Cerebellar nuclear complex (tissue), 1 donor: ENCODE measurements around the gene LEKR1.
"Not testable (repeated sequence)": the region's sequence is repeated elsewhere in the genome, so short reads cannot be mapped to it uniquely, and the experiment has no call there.

Experiments
- DNase-seq, 2 experiments: peaks; one replicate each; lab custom pipeline; 2025; lab: John Stamatoyannopoulos, UW

The LEKR1 gene

DNA sequence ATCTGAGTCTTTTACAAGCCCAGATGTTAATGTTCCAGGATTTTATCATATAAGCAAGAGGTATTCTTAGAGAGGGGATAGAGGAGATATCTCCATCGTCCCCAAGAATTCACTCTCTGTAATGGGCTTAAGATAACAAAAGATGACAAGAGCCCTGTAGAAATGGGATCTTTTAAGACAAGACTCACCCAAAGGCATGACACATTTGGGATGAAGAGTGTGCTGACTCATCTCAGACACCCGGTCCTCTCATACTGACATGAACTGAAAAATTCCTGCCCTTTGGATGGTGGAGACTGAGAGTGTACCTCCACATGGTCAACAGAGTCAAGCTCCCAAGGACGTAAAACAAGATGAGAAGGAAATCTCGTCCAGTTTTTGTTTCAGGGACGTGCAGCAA lies 11.0 kb downstream of the LEKR1 start:
- DNase-seq: no peak

DNA sequence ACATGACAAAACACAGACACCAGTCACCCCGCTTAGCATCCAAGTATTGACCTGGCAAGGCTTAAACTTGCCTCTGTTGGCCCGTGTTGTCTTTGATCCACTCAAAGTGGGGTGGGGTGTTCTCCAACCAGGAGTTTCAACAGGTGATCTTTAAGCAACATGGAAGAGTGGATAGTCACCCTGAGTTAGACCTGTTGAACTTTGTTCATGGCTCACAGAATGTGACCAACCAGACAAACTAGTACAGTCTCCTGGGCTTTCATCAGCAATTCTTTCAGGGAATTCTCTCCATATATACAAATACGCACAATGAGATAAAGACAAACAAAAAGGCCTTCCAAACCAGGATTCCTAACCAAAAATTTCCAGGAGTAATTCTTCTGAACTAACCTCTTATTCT lies 11.9 kb downstream of the LEKR1 start:
- no peak for DNase-seq

GRCh38 chr3:156840826-156841689 lies 14.9 kb downstream of the LEKR1 start:
- DNase-seq: no peak

DNA sequence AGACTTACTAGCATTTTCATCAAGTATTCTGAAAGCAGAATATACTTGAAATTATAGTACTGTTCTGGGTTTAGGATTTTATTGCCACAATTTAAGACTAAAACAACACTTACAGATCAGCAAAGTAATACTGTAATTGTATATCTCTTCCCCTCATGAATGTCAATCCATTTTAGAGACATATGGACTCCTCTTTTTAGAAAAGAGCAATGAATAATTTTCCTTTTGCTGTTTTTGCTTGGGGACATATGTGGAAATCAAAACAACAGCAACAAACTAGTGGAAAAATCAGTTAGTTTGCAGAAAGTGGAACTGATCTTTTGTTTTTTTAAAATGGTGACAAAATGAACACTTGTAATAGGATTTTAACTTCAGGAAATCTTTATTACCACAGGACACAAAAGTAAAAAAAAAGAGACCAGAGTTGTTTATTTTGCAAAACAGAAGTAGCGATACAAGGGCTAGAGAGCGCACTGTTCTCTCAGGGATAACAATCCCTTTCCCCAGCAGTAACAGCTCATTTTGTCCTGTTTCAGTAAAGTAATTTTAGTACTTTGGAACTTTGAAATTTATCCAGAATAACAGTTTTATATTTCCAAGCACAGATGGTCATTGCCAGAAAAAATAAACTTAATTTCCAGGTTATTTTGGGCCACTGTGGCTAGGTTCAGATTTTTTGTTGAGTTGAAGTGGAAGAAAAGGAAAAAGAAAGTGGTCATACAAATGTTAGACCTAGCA lies 17.1 kb downstream of the LEKR1 start:
- no peak for DNase-seq

DNA sequence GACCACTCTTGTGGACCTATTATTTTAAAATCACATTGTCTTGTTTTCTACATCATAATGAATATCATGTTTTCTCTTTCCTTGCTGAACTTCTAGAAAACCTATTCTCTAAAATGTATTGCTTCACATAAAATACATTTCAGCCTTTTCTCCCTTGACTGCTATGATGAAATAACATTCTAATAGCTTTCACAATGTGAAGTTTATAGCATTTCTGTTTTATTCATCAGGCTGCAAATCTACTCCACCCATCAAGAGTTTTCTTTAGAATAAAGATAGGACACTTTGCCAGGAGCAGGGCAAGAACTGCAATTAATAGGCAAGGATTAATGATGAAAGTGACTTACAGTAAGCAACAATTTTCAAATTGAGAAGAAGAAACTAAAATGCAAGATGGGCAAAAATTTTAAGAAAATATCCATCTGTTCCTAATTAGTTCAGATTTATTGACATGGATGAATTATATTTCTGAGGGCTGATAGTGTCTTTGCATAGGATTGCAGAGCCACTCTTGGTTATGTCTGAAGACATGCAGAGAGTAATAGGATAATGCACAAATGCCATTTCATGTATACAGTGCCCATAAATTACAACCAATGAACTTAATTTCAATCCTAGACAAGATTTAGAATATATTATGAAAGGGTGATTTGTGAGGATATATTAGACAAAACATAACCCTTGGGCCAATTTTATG lies 21.7 kb downstream of the LEKR1 start:
- DNase-seq: no peak

- no peak for DNase-seq
Observed at GRCh38 chr3:156859578-156859977, 33.4 kb downstream of the LEKR1 start.

DNA sequence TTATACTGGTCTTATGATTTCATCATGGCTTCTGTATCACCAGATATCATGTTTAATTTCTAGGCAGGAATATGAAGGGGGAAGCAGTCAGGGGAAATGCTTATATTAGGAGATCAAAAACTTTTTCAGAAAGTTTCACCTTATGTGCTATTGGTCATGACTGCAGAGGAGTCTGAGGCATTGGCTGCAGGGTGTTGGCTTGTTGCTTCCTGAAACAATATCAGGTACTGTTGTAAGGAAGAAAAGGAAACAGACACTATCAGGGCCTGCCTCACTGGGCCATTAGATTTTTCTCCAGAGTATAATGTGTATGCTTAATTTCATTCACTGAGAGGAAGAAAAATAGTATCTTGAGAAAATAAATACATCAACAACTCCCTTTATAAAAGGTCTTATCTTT lies 34.7 kb downstream of the LEKR1 start:
- DNase-seq: no peak

DNA sequence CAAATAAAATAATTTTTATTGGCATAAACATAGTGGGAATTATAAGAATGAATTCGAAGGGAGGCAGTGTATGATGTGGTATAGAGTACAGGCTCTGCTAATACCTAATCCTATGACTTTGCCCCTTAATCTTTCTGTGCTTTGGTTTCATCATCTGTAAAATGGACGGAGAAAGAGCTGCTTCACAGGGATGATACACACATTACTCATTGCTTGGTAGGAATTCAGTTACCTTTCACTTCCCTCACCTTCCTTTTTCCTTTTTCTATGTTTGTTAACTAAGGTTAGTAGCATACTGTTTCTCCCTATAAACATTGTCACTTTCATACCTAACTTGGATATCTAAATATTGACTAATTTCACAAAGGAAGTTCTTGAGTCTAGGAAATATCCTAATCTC lies 36.2 kb downstream of the LEKR1 start:
- no peak for DNase-seq

DNA sequence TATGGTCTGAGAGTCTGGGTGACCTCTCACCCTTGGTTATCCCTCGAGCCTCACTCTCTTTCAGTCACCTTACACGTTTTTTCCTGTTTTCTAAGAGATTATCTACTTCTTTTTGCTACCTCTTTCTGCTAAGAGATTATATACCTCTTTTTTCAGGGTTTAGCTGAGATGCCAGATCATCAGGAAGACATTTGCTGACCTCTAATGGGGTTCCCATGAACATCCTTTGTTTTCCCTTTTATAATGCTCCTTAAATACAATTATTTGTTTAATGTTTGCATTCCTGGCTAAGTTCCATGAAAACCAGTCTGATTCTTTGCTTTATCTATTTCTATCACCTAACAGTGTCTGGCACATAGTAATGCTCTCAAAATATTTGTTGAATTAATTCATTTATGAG lies 39.6 kb downstream of the LEKR1 start:
- no peak for DNase-seq

DNA sequence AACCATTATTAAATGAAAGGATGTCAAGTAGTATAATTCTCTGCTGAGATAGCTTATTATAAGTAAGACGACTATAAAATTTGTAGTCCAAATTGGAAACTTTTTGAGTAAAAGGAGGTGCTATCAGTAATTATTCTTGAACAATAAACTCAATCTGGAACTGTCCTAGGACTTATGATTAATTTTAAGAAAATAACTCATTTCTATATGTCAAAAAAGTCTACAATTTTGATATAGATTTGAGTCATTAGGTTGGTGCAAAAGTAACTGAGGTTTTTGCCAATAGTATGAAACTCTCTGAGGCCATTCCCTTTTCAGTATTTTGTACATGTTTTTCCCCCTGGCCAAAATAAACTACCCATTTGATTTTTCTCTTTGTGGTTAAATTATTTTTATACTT lies 41.0 kb downstream of the LEKR1 start:
- DNase-seq: no peak

DNA sequence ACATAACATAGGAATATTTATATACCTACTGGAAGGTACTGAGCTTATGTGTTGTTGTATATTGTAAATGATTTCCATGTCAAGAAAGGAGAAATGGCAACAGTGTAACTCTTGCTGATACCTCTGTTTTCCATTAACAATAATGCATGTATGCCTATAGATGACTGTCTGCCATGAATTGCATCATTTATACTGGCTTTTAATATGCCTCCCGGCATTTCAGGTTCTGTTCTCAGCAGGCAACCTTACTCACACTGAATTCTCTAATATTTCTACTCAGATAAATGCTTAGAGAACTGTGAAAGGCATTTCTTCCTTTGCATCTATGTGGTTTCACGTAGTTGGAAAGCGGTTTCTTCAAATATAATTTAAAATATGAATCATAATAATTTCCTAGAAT lies 41.8 kb downstream of the LEKR1 start:
- DNase-seq: no peak

DNA sequence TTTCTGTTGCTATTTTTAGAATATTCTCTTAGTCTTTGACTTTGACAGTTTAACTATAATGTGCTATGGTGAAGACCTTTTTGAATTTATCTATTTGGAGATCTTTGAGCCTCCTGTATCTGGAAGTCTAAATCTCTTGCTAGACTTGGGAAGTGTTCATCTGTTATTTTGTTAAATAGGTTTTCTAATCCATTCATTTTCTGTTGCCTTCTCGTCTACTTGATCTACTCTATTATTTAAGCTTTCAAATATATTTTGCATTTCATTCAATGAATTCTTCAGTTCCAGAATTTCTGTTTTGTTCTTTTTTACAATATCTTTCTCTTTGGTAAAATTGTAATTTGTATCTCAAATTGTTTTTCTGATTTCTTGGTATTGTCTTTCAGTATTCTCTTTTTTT lies 47.8 kb downstream of the LEKR1 start:
- no peak for DNase-seq

GRCh38 chr3:156879491-156879890 lies 53.3 kb downstream of the LEKR1 start:
- DNase-seq: not testable (repeated sequence)

DNA sequence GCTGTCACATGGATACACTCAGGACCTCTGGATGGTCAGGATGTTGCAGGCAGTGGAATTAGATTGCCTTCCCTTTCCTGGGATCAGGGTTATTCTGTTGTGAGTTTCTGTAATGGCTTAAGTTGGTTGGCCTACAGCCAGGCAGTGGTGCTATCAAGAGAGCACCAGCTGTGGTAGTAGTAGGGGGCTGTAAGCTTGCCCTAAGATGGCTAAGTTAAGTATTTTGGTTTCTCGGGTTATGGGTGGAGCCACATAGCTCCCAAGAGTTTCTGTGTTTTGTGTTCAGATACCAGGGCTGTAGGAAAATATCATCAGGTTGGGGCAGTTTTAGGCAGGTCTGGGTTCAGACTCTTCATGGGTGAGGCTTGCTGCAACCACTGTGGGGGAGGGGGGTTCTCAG lies 59.6 kb downstream of the LEKR1 start:
- no peak for DNase-seq

DNA sequence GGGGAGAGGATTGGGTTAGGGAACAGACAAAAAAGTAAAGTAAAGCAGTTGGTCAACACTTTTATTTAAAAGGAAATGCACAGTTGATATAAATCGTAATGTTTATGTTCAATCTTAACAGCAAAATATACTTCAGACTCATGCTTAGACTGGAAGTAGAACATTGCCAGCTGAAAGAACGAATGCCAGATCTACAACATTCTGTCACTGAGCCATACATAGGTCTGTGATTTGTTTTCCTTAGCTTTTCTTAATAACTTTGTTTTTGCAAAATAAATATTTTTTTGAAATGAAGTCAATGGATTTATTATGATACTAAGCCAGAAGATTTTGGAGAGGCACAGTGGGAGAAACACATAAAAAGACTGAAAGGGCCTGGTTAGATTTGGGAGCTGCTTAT lies 62.0 kb downstream of the LEKR1 start:
- DNase-seq: no peak

- no peak for DNase-seq
Observed at GRCh38 chr3:156888576-156888975, 62.4 kb downstream of the LEKR1 start.

- no peak for DNase-seq
Observed at GRCh38 chr3:156892701-156893100, 66.5 kb downstream of the LEKR1 start.

- not testable (repeated sequence) for DNase-seq
Observed at GRCh38 chr3:156895374-156895773, 69.2 kb downstream of the LEKR1 start.

DNA sequence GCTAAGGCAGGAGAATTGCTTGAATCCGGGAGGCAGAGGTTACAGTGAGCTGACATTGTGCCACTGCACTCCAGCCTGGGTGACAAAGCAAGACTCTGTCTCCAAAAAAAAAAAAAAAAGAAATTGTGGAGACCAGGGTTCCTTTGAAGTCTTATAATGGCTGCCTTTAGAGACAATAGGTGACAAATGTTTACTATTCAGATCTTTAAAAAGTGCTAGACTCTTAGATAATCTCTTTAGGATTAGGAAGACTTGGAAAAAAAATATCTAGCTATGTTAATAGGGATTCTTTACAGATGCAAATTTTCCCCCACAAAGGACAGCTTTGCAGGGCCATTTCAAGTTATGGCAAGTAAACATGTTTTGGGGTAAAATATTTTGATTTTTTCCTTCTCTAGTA lies 71.7 kb downstream of the LEKR1 start:
- not testable (repeated sequence) for DNase-seq

- DNase-seq: no peak
Observed at GRCh38 chr3:156898296-156898880, 72.2 kb downstream of the LEKR1 start.

GRCh38 chr3:156899951-156900350 lies 73.8 kb downstream of the LEKR1 start:
- DNase-seq: no peak

GRCh38 chr3:156902916-156903315 lies 76.8 kb downstream of the LEKR1 start:
- DNase-seq: no peak
